ENCODE data around the gene SPOCK3. TPM values are rescaled to one million over a fixed set of nuclear protein-coding genes. Genes with fewer than 3 reads are reported as not detected.
A peak's percentile ranks its signal among the peaks of the same experiment; 100 is the strongest.

Gene SPOCK3
- total RNA-seq, 1 experiment from 2014 or later, result 0.19 TPM

DNA sequence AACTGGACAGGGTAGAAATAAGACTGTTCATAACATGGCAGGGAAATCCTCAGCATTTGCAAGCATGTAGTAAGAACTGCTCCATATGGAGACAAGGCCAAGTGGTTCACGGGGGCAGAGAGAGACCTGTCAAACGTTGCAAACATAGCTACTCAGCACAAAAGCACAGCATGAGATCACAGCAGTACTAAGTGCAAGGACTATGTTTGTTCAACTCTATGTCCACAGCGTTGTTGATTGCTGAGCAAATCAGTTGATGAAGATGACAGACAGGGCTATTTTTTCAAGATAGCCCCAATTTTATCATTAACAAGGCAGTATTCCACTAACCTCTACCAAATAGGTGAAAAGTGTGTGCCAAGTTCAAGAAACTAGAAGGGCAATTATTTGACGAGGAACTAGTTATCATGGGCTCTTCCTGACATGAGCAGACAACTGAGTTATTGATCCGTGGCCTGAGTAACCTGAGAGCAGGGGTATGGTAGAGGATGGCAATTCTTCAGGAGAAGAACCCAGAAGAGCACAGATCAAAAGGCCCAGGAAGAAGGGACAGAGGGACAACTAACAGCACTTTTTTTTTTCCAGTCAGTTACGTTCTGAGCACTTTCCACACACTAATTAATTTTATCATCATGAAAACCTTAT, 57.4 kb downstream of the SPOCK3 start:
- no peak for DNase-seq (ENCODE audit: low spot score)

- DNase-seq (ENCODE audit: low spot score), result no peak
Observed at GRCh38 chr4:167171928-167172327, 62.4 kb downstream of the SPOCK3 start.

- no peak for DNase-seq (ENCODE audit: low spot score)
Observed at GRCh38 chr4:167168611-167169010, 65.7 kb downstream of the SPOCK3 start.

- no peak for DNase-seq (ENCODE audit: low spot score)
Observed at GRCh38 chr4:167150587-167150986, 83.7 kb downstream of the SPOCK3 start.

DNA sequence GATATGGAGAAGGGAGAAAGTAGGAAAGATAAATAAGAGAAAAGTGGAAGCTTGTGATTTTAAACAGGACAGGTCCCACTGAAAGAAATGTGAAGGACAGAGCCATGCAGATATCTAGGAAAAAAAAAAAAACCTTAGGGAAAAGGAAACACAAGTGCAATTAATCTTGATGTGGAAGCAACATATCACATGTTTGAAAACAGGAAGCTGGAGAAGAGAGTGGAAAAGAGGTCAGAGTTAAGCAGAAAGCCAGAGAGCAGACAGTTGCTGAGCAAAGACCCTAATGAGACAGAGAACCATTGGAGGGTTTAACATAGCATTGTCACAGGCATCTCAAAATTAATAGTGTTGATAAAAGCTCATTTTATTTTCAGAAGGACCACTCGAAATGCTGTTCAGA, 89.7 kb downstream of the SPOCK3 start:
- no peak for DNase-seq (ENCODE audit: low spot score)

- DNase-seq (ENCODE audit: low spot score), result no peak
Observed at GRCh38 chr4:167143018-167143417, 91.3 kb downstream of the SPOCK3 start.

DNA sequence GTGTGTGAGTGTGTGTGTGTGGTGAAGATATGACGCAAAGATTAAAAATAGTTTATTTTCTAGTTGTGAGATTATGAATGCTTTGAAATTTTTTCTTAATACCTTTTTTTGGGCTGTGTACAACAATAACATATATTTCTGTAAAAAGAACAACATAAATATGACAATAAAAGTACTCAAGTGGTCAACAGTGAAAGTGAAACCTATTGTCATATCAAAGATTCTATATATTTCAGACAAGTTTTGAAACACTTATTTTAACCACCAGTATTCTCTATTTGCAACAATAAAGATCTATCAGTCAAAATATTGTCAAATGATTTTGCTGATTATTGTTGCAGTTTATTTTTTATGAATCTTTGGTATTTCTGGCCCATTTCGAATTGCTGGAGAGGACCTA, 98.0 kb downstream of the SPOCK3 start:
- DNase-seq (ENCODE audit: low spot score), result no peak

GRCh38 chr4:167129146-167129545, 105.1 kb downstream of the SPOCK3 start:
- DNase-seq (ENCODE audit: low spot score), result no peak

DNA sequence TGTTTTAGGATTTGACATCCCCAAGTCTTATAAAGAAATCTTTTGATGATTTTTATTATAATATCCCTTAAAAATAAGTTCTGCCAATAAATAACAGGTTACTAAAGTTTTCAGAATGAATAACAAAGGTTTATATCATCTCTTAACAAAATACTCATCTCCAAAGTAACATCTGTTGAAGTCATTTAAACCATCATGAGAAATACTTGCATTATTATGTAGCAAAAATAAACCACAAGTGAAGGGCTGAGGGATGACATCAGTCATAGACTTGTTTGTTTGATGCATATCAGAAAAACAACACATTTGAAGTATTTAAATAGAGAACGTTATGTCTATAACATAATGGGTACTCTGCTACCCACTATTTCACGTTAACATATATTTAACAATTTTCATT, 114.9 kb downstream of the SPOCK3 start:
- no peak for DNase-seq (ENCODE audit: low spot score)

DNA sequence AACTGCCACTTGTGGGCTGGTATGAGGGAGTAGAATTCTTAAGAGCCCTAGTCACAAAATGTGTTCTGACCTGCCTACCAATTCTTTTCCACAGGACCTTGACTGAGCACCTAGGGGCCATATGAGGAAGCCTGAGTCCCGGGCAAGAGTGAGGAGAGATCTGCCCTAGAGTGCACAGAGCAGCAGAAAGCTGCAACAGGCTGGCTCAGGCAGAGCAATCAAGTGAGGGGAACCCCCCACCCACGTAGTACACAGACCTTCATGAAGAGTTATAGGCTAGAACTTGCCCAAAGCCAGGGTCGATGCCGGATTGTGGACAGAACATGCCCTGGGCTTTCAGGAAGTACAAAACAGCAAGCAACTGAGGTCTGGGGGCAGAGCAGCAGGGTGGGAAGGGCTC, 117.0 kb downstream of the SPOCK3 start:
- no peak for DNase-seq (ENCODE audit: low spot score)

DNA sequence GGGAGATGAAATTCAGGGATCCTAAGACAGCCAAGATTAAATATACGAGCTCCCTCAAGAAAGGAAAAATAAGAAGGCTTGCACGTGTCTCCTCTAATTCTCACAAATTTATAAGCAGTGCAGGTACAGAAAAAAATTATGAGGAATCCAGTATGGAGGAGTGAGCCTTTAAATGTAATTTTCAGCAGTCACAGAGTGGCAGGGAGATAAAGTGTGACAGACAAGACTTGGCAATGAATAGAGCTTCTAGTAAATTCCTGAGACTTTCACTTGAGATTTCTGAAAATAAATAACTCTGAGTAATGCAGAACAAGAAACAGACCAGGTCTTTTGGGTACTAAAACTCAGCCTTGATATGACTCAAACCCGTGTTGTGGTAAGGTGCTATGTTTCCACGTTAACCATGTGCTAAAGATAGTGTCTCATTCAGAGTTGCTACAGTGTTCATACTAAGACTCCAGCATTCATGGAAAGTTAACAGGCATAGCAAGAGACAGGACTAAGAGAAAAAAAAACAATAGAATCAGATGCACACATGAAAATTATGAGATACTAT, 119.8 kb downstream of the SPOCK3 start:
- DNase-seq (ENCODE audit: low spot score), result no peak

- no peak for DNase-seq (ENCODE audit: low spot score)
Observed at GRCh38 chr4:167111622-167112021, 122.7 kb downstream of the SPOCK3 start.

DNA sequence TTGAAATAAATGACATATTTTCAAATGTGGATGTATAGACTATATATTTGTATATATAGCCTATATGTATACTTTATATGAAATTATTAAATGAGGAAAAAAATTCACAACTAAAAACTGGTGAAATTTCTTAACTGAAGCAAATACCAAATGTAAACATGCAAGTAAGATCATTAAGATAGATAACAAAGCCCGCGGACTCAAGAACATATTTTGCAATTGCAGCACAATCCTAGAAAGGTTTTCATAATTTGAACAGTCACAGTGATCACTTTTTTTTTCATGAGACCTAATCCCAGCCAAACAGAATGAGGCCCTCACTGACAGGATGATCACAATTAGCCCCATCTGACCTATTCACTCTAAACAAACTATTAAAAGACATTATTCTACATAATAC, 123.2 kb downstream of the SPOCK3 start:
- no peak for DNase-seq (ENCODE audit: low spot score)

GRCh38 chr4:167109859-167110258, 124.4 kb downstream of the SPOCK3 start:
- no peak for DNase-seq (ENCODE audit: low spot score)

DNA sequence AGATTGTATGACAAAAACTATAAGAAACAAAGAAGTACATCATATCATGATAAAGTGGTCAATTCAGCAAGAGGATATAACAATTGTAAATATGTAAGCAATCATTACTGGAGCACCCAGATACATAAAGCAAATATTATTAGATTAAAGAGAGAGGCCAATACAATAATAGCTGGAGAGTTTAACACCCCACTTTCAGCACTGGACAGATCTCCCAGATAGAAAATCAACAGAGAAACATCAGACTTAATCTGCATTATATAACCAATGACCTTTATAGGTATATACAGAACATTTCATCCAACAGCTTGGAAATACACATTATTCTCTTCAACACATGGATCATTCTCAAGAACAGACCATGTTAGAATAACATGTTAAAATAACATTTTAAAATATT, 128.4 kb downstream of the SPOCK3 start:
- no peak for DNase-seq (ENCODE audit: low spot score)

- no peak for DNase-seq (ENCODE audit: low spot score)
Observed at GRCh38 chr4:167102475-167102874, 131.8 kb downstream of the SPOCK3 start.

GRCh38 chr4:167101035-167101434, 133.3 kb downstream of the SPOCK3 start:
- DNase-seq (ENCODE audit: low spot score), result no peak

DNA sequence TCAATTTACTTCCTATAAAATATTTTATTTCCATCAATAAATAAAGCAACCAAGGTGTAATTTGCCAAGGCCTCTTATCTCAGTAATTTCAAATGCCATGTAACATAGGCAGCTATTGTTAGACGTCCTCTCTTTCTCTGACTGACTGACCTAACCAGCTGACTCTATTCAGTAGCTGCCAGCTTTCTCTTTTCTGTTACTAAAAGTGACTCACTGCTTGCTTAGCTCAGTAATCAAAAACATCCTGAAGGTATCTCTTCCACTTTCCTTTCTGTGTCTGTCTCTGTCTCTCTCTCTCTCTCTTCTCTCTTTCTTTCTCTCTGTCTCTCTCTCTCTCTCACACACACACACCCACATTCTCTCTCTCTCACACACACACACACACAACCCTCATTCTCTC, 134.2 kb downstream of the SPOCK3 start:
- peak; percentile 73 for DNase-seq (ENCODE audit: low spot score)

DNA sequence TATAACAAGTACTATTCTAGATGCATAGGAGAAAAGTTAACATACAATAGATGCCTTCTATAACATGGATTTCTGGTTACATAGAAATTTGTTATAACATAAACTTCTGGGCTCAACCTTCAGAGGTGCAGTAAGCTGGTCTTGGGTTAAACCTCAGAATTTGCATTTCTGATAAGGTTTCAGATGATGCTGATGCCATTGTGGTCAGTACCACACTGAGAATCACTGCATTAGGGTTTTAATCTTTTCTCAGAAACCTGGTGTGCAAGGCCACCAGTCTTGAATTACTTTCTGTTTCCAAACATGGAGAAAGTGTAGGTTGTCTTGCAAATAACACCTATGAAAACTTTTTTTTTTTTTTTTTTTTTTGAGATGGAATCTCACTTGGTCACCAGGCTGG, 146.2 kb downstream of the SPOCK3 start:
- DNase-seq (ENCODE audit: low spot score), result no peak

DNA sequence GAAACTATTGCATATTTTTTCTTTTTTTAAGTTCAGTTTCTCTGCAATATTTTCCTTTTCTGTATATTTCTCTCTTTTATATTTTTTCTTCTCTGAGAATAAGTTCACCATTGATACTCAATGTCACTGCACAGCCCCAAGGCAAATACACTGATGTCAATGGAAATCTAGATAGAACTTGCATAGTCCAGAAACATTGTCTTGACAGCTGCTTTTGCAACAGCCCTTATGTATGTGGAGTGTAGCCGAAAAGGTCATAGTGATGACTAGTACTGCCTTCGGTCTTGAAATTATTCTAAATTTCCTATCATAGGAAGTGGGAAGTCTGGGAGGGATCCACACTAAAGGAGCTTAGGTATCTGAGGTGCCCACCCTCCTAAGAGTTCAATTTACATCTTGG, 150.0 kb downstream of the SPOCK3 start:
- no peak for DNase-seq (ENCODE audit: low spot score)

DNA sequence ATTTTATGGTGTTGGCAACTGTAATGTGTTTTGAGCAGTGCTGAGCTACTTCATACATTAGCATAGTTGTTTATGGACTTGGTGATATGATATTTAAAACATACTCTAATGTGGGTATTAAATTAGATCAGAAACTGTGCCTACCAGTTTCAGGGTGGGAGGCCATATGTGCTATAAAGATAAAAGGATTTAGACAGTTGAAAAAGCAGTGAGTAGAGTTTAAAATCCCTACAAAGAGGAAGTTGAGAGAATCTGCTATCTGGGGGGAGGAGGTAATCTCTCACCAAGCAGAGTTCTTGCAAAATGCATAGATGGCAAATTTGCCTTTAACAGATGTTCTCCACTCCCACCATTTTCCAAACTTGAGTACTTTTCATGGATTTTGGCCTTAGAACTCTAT, 154.5 kb downstream of the SPOCK3 start:
- no peak for DNase-seq (ENCODE audit: low spot score)

DNA sequence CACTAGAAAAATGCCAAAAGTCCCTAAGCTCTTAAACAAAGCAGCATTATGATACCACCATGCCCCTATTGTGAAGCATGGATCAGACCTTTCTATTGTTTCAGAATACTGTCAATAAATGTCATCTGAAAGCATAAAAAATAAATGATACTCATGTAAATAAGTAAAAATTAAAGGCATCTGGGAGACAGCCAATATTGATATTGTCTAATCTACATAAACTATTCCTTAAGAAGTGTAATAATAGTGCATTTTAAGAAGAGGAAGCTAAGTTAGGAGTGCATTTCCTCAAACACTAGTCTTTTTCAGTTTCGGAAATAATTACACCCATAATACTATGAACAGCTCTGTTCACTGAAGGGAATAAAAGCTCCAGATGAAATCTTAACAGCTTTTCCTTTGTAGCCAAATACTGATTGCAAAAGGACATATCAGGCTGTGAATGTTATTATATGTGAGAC, 181.6 kb downstream of the SPOCK3 start:
- DNase-seq (ENCODE audit: low spot score), result no peak

DNA sequence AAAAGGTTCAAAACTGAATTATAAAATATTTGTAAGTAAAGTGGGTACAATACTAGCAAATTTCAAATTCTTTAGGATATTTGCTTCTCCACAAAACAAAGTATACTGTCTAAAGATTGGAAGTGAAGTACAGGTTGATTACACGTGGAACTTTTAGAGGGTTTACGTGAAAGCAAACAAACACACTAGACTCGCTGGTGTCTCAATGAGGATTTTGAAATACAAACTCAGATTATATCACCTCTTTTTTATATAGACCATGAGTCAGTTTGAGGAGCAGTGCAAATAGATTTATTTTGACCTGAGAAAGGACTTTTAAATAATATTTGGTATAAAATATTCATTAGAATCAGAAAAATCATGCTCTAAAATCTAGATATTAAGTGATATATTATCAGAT, 185.0 kb downstream of the SPOCK3 start:
- no peak for DNase-seq (ENCODE audit: low spot score)

DNA sequence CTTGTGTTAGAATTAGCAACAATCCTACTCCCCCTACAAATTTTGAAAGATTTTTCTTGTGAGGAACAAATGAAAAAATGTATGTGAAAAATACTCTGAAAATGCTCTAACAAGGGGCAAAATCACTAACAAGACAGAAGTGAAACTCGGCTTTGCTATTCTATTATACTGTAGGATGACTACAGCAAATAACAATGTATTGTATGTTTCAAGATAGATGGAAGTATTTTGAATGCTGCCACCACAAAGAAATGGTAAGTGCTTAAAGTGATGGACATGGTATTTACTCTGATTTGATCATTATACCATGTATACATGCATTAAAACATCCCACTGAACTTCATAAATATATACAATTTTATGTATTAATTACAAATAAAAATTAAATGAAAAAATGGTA, 192.8 kb downstream of the SPOCK3 start:
- no peak for DNase-seq (ENCODE audit: low spot score)

Measured in A172 (cell line).